Progenitor cell of endocrine pancreas (in vitro differentiated cells): ENCODE measurements around the gene RGL2. TPM values are rescaled to one million over a fixed set of nuclear protein-coding genes. Genes with fewer than 3 reads are reported as not detected.

ENCODE experiments used
- DNase-seq: peaks from one replicate; pipeline ENCODE4 v3.0.0; 2021; ENCODE audit warnings: low spot score; ENCODE audit not compliant: unreplicated experiment
- H3K27ac Mint-ChIP-seq: 2 replicates; pipeline ENCODE4 v1.8.0; 2021; ENCODE audit warnings: mild to moderate bottlenecking, moderate library complexity, mixed read lengths
- H3K27me3 Mint-ChIP-seq: 2 replicates; pipeline ENCODE4 v1.8.0; 2021; ENCODE audit warnings: mixed read lengths
- H3K36me3 Mint-ChIP-seq: 2 replicates; pipeline ENCODE4 v1.8.0; 2022; ENCODE audit warnings: mixed read lengths; ENCODE audit not compliant: insufficient read depth
- H3K4me1 Mint-ChIP-seq: 2 replicates; pipeline ENCODE4 v1.8.0; 2021; ENCODE audit warnings: low read depth, mixed read lengths
- H3K4me3 Mint-ChIP-seq: 2 replicates; pipeline ENCODE4 v1.8.0; 2021; ENCODE audit warnings: low read depth, mild to moderate bottlenecking, moderate library complexity, mixed read lengths
- H3K9me3 Mint-ChIP-seq: 2 replicates; pipeline ENCODE4 v1.8.0; 2021; ENCODE audit warnings: low read depth, mixed read lengths
- total RNA-seq: library from RNA; stranded (reverse); gene quantifications from 2 replicates; pipeline ENCODE4 v1.2.1, GENCODE V29; 2021
- TF ChIP-seq, protein P1 (sequence below): fragments of 200-600 bp; sonication (generic); IDR thresholded peaks from one replicate; pipeline ENCODE4 v1.5.0; 2021; ENCODE audit warnings: antibody characterized with exemption, mild to moderate bottlenecking; ENCODE audit not compliant: unreplicated experiment

RGL2 gene
- total RNA-seq, 1 donor from 2014 or later, result 196 TPM

DNA sequence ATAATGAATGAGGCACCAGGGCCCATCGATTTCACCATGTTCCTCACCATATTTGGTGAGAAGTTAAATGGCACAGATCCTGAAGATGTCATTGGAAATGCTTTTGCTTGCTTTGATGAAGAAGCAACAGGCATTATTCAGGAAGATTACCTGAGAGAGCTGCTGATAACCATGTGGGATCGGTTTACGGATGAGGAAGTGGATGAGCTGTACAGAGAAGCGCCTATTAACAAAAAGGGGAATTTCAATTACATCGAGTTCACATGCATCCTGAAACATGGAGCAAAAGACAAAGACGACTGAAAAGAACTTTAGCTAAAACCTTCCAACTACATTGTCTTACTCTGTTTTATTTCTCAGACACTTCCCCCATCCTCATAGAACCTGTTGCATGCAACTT is 40.5 kb upstream of the RGL2 start:
- Mint-ChIP-seq H3K9me3 (no peaks in the 10 kb centered on the region), H3K27ac (no peak overlapping the region), H3K4me1 (no peaks in the 10 kb centered on the region), H3K27me3 (no peaks in the 10 kb centered on the region), H3K4me3 (no peak overlapping the region), H3K36me3 (no peaks in the 10 kb centered on the region)
- DNase-seq, result no peak
- TF ChIP-seq, protein P1, sequence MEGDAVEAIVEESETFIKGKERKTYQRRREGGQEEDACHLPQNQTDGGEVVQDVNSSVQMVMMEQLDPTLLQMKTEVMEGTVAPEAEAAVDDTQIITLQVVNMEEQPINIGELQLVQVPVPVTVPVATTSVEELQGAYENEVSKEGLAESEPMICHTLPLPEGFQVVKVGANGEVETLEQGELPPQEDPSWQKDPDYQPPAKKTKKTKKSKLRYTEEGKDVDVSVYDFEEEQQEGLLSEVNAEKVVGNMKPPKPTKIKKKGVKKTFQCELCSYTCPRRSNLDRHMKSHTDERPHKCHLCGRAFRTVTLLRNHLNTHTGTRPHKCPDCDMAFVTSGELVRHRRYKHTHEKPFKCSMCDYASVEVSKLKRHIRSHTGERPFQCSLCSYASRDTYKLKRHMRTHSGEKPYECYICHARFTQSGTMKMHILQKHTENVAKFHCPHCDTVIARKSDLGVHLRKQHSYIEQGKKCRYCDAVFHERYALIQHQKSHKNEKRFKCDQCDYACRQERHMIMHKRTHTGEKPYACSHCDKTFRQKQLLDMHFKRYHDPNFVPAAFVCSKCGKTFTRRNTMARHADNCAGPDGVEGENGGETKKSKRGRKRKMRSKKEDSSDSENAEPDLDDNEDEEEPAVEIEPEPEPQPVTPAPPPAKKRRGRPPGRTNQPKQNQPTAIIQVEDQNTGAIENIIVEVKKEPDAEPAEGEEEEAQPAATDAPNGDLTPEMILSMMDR, result no peak

DNA sequence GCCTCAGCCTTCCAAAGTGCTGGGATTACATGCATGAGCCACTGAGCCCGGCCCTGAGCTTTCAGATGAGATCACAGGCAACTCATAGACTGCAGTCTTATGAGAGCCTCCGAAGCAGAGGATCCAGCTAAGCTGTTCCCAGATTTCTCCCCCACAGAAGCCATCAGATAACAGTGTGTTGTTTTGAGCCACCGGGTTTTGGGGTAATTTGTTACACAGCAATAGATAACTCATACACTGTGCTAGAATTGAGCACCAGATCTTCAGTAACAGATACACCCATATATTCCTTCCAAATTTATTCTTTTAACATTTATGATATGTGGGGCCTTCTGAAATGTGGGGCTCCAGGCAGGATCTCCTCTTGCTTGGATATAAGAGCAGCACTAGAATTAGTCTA is 37.8 kb upstream of the RGL2 start:
- Mint-ChIP-seq H3K27ac (no peak overlapping the region), H3K36me3 (no peaks in the 10 kb centered on the region), H3K4me1 (no peaks in the 10 kb centered on the region)

DNA sequence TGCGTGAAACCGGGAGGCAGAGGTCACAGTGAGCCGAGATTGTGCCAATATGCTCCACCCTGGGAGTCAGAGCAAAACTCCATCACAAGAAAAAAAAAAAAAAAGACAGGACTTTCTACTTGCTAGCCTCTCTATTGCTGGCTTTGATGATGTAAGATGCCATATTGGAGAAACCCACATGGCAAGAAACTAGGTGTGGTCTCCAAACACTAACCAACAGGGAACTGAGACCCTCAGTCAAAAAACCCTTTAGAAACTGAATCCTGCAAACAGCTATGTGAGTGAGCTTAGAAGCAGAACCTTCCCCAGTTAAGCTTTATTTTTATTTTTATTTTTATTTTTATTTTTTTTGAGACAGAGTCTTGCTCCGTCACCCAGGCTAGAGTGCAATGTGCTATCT is 37.2 kb upstream of the RGL2 start:
- TF ChIP-seq, protein P1, result no peak
- no peaks in the 10 kb centered on the region for H3K9me3 Mint-ChIP-seq
- no peaks in the 10 kb centered on the region for H3K27me3 Mint-ChIP-seq
- no peak for DNase-seq
- no peak overlapping the region for H3K4me3 Mint-ChIP-seq
- H3K27ac Mint-ChIP-seq, result no peak overlapping the region
- no peaks in the 10 kb centered on the region for H3K4me1 Mint-ChIP-seq
- no peaks in the 10 kb centered on the region for H3K36me3 Mint-ChIP-seq

More for the DNA sequence above, 37.8 kb upstream of the RGL2 start:
- no peak overlapping the region for H3K4me3 Mint-ChIP-seq
- DNase-seq, result no peak
- H3K27me3 Mint-ChIP-seq, result no peaks in the 10 kb centered on the region
- no peaks in the 10 kb centered on the region for H3K9me3 Mint-ChIP-seq
- TF ChIP-seq, protein P1, result no peak

DNA sequence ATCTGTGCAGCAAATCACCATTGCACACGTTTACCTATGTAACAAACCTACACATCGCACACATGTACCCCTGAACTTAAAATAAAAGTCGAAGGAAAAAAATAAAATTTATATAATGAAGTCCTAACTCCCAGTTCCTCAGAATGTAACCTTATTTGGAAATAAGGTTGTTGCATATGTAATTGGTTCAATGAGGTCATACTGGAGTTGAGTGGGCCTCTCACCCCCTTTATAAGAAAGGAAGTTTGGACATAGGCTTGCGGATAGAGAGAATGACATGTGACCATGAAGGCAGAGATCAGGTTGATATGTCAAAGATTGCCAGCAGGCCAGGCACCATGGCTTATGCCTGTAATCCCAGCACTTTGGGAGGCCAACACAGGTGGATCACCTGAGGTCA is 34.9 kb upstream of the RGL2 start:
- no peak overlapping the region for H3K4me3 Mint-ChIP-seq
- no peak overlapping the region for H3K27ac Mint-ChIP-seq
- H3K27me3 Mint-ChIP-seq, result no peaks in the 10 kb centered on the region
- H3K36me3 Mint-ChIP-seq, result no peaks in the 10 kb centered on the region
- no peaks in the 10 kb centered on the region for H3K9me3 Mint-ChIP-seq
- no peak for DNase-seq
- no peaks in the 10 kb centered on the region for H3K4me1 Mint-ChIP-seq
- TF ChIP-seq, protein P1, result no peak

DNA sequence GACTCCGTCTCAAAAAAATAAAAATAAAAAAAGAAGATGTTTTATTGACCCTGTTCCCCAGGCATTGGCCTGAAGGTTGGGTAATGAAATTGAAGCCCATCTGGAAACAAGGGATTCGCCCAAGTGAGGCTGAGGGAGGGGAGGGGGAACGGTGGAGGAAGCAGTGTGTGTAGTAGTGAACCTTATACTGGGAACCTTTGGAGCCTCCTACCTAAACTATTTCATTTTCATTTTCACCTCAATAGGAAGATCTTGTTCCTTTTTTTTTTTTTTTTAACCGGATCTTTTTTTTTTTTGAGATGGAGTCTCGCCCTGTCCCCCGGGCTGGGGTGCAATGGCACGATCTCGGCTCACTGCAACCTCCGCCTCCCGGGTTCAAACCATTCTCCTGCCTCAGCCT is 32.0 kb upstream of the RGL2 start:
- no peaks in the 10 kb centered on the region for H3K36me3 Mint-ChIP-seq
- no peak for DNase-seq
- H3K27me3 Mint-ChIP-seq, result no peaks in the 10 kb centered on the region
- H3K4me1 Mint-ChIP-seq, result no peaks in the 10 kb centered on the region
- H3K4me3 Mint-ChIP-seq, result no peak overlapping the region
- TF ChIP-seq, protein P1, result no peak
- no peak overlapping the region for H3K27ac Mint-ChIP-seq
- H3K9me3 Mint-ChIP-seq, result no peaks in the 10 kb centered on the region
